Uterus (tissue), 4 donors: ENCODE measurements around the gene CRADD. TPM values are rescaled to one million over a fixed set of nuclear protein-coding genes. Genes with fewer than 3 reads are reported as not detected.

Experiments
- DNase-seq, 2 donors: peaks; one replicate each; pipeline ENCODE4 v3.0.0-alpha.2; 2019 to 2020
- H3K27ac ChIP-seq, 2 donors: fragments of 200-600 bp; sonication (generic); 1 replicate in 1 of 2; 2 replicates in 1 of 2; pipeline ENCODE4 v1.5.1; 2016 to 2018
- H3K27me3 ChIP-seq, 2 donors: fragments of 200-600 bp; sonication (generic); one replicate each; pipeline ENCODE4 v1.5.1; 2018 to 2019; ENCODE audit warnings: control low read depth in 1 of 2
- H3K36me3 ChIP-seq, 2 donors: fragments of 200-600 bp; sonication (generic); one replicate each; pipeline ENCODE4 v1.5.1; 2019; ENCODE audit warnings: control low read depth in 1 of 2
- H3K4me1 ChIP-seq, 2 donors: fragments of 200-600 bp; sonication (generic); one replicate each; pipeline ENCODE4 v1.5.1; 2018 to 2019; ENCODE audit warnings: control low read depth in 1 of 2
- H3K4me3 ChIP-seq, 2 donors: fragments of 200-600 bp; sonication (generic); 1 replicate in 1 of 2; 2 replicates in 1 of 2; pipeline ENCODE4 v1.5.1; 2018 to 2019; ENCODE audit warnings: mild to moderate bottlenecking in 1 of 2
- H3K9me3 ChIP-seq, 2 donors: fragments of 200-600 bp; sonication (generic); one replicate each; pipeline ENCODE4 v1.5.1; 2019; ENCODE audit warnings: control low read depth in 1 of 2
- CTCF ChIP-seq, 4 experiments: fragments of 200-600 bp in 2 of 4; fragments of 450-650 bp in 2 of 4; sonication (generic) in 2 of 4; IDR thresholded peaks; one replicate each; pipeline ENCODE4 v1.5.1; 2016 to 2019; ENCODE audit warnings: antibody characterized with exemption in 4 of 4, mild to moderate bottlenecking in 2 of 4, moderate library complexity in 1 of 4
- POLR2A ChIP-seq, 2 donors: fragments of 450-650 bp; IDR thresholded peaks; one replicate each; pipeline ENCODE4 v1.6.1; 2016; ENCODE audit warnings: antibody characterized with exemption in 2 of 2, mild to moderate bottlenecking in 1 of 2, moderate library complexity in 1 of 2
- intact Hi-C: fragments of 100-400 bp; cut with DNase I; formaldehyde crosslinking; loops from one replicate; pipeline ENCODE4 v1.15.1; 2023; ENCODE audit warnings: low total_unique reads
- total RNA-seq, 4 donors: library from RNA; depleted of rRNA in 3 of 4; stranded (reverse); fragments of >200 nt in 3 of 4; gene quantifications; one replicate each; pipeline versions ENCODE4 v1.1.0 to v1.2.4, GENCODE V29; 2014 to 2023
- donor health status: DM: yes; HTN: yes; CAD: no.

Gene CRADD
- total RNA-seq, 4 donors from 2014 or later: 26.4 to 105 (median 49.2) TPM

- no peaks in the 10 kb centered on the region for H3K9me3 ChIP-seq
- intact Hi-C loops: no loop called here
- H3K27ac ChIP-seq: no peak overlapping the region
- peaks cover 0 to 8% of the 10 kb centered on the region in 2 donors for H3K4me1 ChIP-seq
- no peak for DNase-seq
- no peaks in the 10 kb centered on the region for H3K27me3 ChIP-seq
- TF ChIP-seq CTCF (IDR thresholded peaks at IDR 0.05) (no peak), POLR2A (IDR thresholded peaks at IDR 0.05) (no peak)
- H3K36me3 ChIP-seq: no peaks in the 10 kb centered on the region
- H3K4me3 ChIP-seq: no peak overlapping the region
Measured at GRCh38 chr12:93696462-93696861, 19.3 kb downstream of the CRADD start.

- TF ChIP-seq POLR2A (IDR thresholded peaks at IDR 0.05): no peak
- TF ChIP-seq CTCF (IDR thresholded peaks at IDR 0.05): no peak
- Histone ChIP-seq H3K36me3 (no peaks in the 10 kb centered on the region), H3K27ac (peak overlapping the region; percentile 70 to 90), H3K4me1 (peaks cover 0 to 8% of the 10 kb centered on the region in 2 donors), H3K4me3 (no peak overlapping the region), H3K9me3 (no peaks in the 10 kb centered on the region), H3K27me3 (no peaks in the 10 kb centered on the region)
- intact Hi-C loops: no loop called here
- DNase-seq: peak in 1 of 2 donors; percentile 14
Measured at GRCh38 chr12:93698307-93699092, 21.3 kb downstream of the CRADD start.

- no peak overlapping the region for H3K4me3 ChIP-seq
- TF ChIP-seq CTCF (IDR thresholded peaks at IDR 0.05): no peak
- TF ChIP-seq POLR2A (IDR thresholded peaks at IDR 0.05): no peak
- H3K27ac ChIP-seq: peak overlapping the region; percentile 70 to 90
- H3K27me3 ChIP-seq: no peaks in the 10 kb centered on the region
- intact Hi-C loops: no loop called here
- no peaks in the 10 kb centered on the region for H3K9me3 ChIP-seq
- DNase-seq: no peak
- no peaks in the 10 kb centered on the region for H3K36me3 ChIP-seq
- H3K4me1 ChIP-seq: peaks cover 0 to 8% of the 10 kb centered on the region in 2 donors
Measured at GRCh38 chr12:93699271-93700145, 22.3 kb downstream of the CRADD start.

GRCh38 chr12:93702707-93703315 is 25.6 kb downstream of the CRADD start:
- no peak for DNase-seq
- Histone ChIP-seq H3K4me3 (no peak overlapping the region), H3K27me3 (no peaks in the 10 kb centered on the region), H3K27ac (peak overlapping the region; percentile 70 to 90), H3K9me3 (no peaks in the 10 kb centered on the region), H3K36me3 (no peaks in the 10 kb centered on the region), H3K4me1 (peaks cover 0 to 21% of the 10 kb centered on the region in 2 donors)
- intact Hi-C loops: no loop called here
- TF ChIP-seq POLR2A (IDR thresholded peaks at IDR 0.05) (no peak), CTCF (IDR thresholded peaks at IDR 0.05) (no peak)
